Fibroblast of lung (primary cell): ENCODE results near the gene IGDCC3. TPM values are rescaled to one million over a fixed set of nuclear protein-coding genes. Genes with fewer than 3 reads are reported as not detected.

Source experiments
- DNase-seq, 2 donors: peaks; one replicate each; pipeline versions ENCODE4 v3.0.0 to v3.0.0-alpha.2; 2010; ENCODE audit warnings: low read depth in 2 of 2
- H2AFZ ChIP-seq: 2 replicates; pipeline ENCODE4 v1.5.1; 2012; ENCODE audit warnings: low read length, control low read depth, inconsistent platforms
- H3K27ac ChIP-seq: 2 replicates; pipeline ENCODE4 v1.5.1; 2011; ENCODE audit warnings: low read length, control low read depth; ENCODE audit not compliant: insufficient read depth
- H3K27me3 ChIP-seq: 2 replicates; pipeline ENCODE4 v1.5.1; 2011; ENCODE audit warnings: mild to moderate bottlenecking, low read length; ENCODE audit not compliant: control insufficient read depth, insufficient read depth
- H3K36me3 ChIP-seq: 2 replicates; pipeline ENCODE4 v1.5.1; 2011; ENCODE audit warnings: low read length; ENCODE audit not compliant: control insufficient read depth, insufficient read depth
- H3K4me1 ChIP-seq: 2 replicates; pipeline ENCODE4 v1.5.1; 2011; ENCODE audit warnings: low read length; ENCODE audit not compliant: control insufficient read depth, insufficient read depth; ENCODE audit errors: extremely low read depth
- H3K4me2 ChIP-seq: 2 replicates; pipeline ENCODE4 v1.5.1; 2011; ENCODE audit warnings: low read length, control low read depth; ENCODE audit not compliant: insufficient read depth; ENCODE audit errors: extremely low read depth
- H3K4me3 ChIP-seq, 4 experiments: fragments of 200-600 bp in 1 of 4; sonication (generic) in 1 of 4; replicated peaks in 1 of 4; 2 replicates each; pipeline ENCODE4 v1.5.1; 2011 to 2016; ENCODE audit warnings: low read length in 4 of 4, low read depth in 3 of 4, mild to moderate bottlenecking in 3 of 4, control low read depth in 2 of 4, inconsistent platforms in 1 of 4, mixed read lengths in 1 of 4; ENCODE audit not compliant: insufficient read depth in 1 of 4; ENCODE audit errors: control extremely low read depth in 1 of 4
- H3K79me2 ChIP-seq: 2 replicates; pipeline ENCODE4 v1.5.1; 2012; ENCODE audit warnings: mild to moderate bottlenecking, low read length, inconsistent platforms; ENCODE audit not compliant: control insufficient read depth, insufficient read depth
- H3K9ac ChIP-seq: 2 replicates; pipeline ENCODE4 v1.5.1; 2011; ENCODE audit warnings: mild to moderate bottlenecking, low read length, control low read depth; ENCODE audit not compliant: insufficient read depth
- H3K9me3 ChIP-seq: 2 replicates; pipeline ENCODE4 v1.5.1; 2012; ENCODE audit warnings: low read depth, low read length; ENCODE audit not compliant: control insufficient read depth, insufficient read depth
- H4K20me1 ChIP-seq: 2 replicates; pipeline ENCODE4 v1.5.1; 2011; ENCODE audit warnings: low read length; ENCODE audit not compliant: control insufficient read depth, insufficient read depth; ENCODE audit errors: extremely low read depth
- EZH2 ChIP-seq: IDR thresholded peaks from 2 replicates; pipeline ENCODE4 v1.5.1; 2012; ENCODE audit warnings: low read length, control low read depth, mild to moderate bottlenecking; ENCODE audit errors: missing control alignments
- polyA plus RNA-seq, 2 donors: library from polyadenylated mRNA; depleted of rRNA in 1 of 2; stranded (reverse) in 1 of 2; unstranded in 1 of 2; fragments of >200 nt; gene quantifications; 2 replicates each; pipeline ENCODE4 v1.2.1, GENCODE V29; 2011 to 2012; ENCODE audit warnings: missing spikeins in 1 of 2
- total RNA-seq: library from RNA; depleted of rRNA; stranded (reverse); fragments of >200 nt; gene quantifications from 2 replicates; pipeline ENCODE4 v1.2.1, GENCODE V29; 2014
- TF ChIP-seq, protein P1 (sequence below), 2 donors: IDR thresholded peaks in 1 of 2; conservative IDR thresholded peaks in 1 of 2; 1 replicate in 1 of 2; 2 replicates in 1 of 2; pipeline ENCODE4 v1.5.1; 2011 to 2012; ENCODE audit warnings: low read length in 2 of 2, control low read depth in 1 of 2, inconsistent platforms in 1 of 2, low read depth in 1 of 2, mild to moderate bottlenecking in 1 of 2

Gene IGDCC3
- total and polyA plus RNA-seq, 2 donors (not counting 1 experiment from before 2014, with no cell fraction given), result 0.15 TPM; not detected in 1

DNA sequence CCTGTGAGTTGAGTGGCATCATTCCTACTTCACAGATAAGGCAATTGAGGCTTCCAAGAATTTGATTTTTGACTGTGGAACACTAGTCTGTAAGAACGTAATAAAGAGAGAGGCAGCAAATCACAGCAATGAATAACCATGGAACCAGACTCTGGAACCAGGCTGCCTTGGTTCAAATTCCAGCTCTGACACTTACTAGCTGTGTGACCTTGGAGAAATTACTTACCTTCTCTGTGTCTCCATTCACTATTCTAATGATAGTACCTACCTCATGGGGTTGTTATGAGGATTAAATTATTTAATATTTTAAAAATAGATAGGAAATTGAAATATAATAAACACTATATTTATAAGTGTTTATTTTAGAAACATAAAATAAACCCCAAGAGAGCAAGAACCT is 12.6 kb upstream of the IGDCC3 start:
- H3K79me2 ChIP-seq, result no peaks in the 10 kb centered on the region
- H3K9ac ChIP-seq, result no peak overlapping the region
- H3K4me3 ChIP-seq, result no peak overlapping the region
- no peaks in the 10 kb centered on the region for H3K9me3 ChIP-seq
- peaks cover 13% of the 10 kb centered on the region for H3K27me3 ChIP-seq
- no peak overlapping the region for H3K27ac ChIP-seq
- DNase-seq, result no peak
- no peak for TF ChIP-seq EZH2
- TF ChIP-seq, protein P1, sequence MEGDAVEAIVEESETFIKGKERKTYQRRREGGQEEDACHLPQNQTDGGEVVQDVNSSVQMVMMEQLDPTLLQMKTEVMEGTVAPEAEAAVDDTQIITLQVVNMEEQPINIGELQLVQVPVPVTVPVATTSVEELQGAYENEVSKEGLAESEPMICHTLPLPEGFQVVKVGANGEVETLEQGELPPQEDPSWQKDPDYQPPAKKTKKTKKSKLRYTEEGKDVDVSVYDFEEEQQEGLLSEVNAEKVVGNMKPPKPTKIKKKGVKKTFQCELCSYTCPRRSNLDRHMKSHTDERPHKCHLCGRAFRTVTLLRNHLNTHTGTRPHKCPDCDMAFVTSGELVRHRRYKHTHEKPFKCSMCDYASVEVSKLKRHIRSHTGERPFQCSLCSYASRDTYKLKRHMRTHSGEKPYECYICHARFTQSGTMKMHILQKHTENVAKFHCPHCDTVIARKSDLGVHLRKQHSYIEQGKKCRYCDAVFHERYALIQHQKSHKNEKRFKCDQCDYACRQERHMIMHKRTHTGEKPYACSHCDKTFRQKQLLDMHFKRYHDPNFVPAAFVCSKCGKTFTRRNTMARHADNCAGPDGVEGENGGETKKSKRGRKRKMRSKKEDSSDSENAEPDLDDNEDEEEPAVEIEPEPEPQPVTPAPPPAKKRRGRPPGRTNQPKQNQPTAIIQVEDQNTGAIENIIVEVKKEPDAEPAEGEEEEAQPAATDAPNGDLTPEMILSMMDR (conservative IDR thresholded peaks at IDR 0.05 in 1 of 2, IDR thresholded peaks at IDR 0.05 in 1 of 2; ENCODE audit: low read depth in 1 of 2, low read length in 2 of 2), result no peak
- no peak overlapping the region for H2AFZ ChIP-seq
- H3K4me2 ChIP-seq, result no peak overlapping the region
- no peaks in the 10 kb centered on the region for H3K4me1 ChIP-seq
- H3K36me3 ChIP-seq, result no peaks in the 10 kb centered on the region
- H4K20me1 ChIP-seq, result no peaks in the 10 kb centered on the region

GRCh38 chr15:65389226-65389625 is 11.4 kb upstream of the IGDCC3 start:
- H3K27ac ChIP-seq, result no peak overlapping the region
- H3K4me3 ChIP-seq, result no peak overlapping the region
- H3K27me3 ChIP-seq, result peaks cover 4% of the 10 kb centered on the region
- peaks cover 3% of the 10 kb centered on the region for H3K4me1 ChIP-seq
- no peak overlapping the region for H2AFZ ChIP-seq
- no peak for DNase-seq
- no peak for TF ChIP-seq EZH2
- TF ChIP-seq, protein P1 (conservative IDR thresholded peaks at IDR 0.05 in 1 of 2, IDR thresholded peaks at IDR 0.05 in 1 of 2; ENCODE audit: low read depth in 1 of 2, low read length in 2 of 2), result no peak
- no peak overlapping the region for H3K9ac ChIP-seq
- H3K79me2 ChIP-seq, result no peaks in the 10 kb centered on the region
- H3K4me2 ChIP-seq, result no peak overlapping the region
- H3K9me3 ChIP-seq, result no peaks in the 10 kb centered on the region
- no peaks in the 10 kb centered on the region for H4K20me1 ChIP-seq
- H3K36me3 ChIP-seq, result no peaks in the 10 kb centered on the region

DNA sequence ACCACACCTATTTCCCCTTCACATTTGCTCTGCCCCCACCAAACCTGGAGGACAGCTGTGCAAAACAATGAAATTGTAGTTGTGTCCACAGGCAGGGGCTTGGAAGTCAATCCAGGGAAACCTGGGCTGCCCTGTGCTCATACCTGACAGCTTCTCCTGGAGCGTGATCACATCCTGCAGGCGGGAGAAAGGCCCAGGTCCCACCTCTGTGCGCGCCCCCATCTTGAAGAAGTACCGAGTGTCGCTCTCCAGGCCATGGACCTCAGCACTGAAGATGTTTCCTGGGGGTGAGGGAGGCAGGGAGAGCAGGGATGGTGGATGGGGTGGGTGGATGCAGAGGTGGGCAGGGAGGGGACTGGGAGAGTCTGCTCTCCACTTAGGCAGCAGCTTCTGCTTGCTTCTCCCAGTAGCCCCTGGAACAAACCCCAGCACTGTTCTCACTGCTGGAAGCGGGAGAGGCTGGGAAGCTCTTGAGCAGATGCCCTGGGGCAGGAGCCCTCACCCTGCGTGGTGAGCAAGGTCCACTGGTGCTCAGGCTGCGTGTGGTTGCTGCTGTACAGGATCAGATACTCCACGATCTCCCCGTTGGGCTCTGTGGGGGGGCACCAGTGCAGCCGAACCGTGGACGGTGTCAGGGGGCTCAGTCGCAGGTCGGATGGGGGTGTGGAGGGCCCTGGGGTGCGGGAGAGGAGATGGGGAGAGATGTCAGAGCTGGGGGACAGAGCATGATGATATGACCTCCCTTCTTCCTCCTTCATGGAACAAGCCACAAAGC is 10.7 kb upstream of the IGDCC3 start:
- H3K9me3 ChIP-seq, result no peaks in the 10 kb centered on the region
- peaks cover 11% of the 10 kb centered on the region for H3K27me3 ChIP-seq
- H3K9ac ChIP-seq, result no peak overlapping the region
- no peak overlapping the region for H3K27ac ChIP-seq
- H3K79me2 ChIP-seq, result no peaks in the 10 kb centered on the region
- H3K36me3 ChIP-seq, result no peaks in the 10 kb centered on the region
- H3K4me1 ChIP-seq, result peaks cover 3% of the 10 kb centered on the region
- no peaks in the 10 kb centered on the region for H4K20me1 ChIP-seq
- no peak overlapping the region for H2AFZ ChIP-seq
- no peak overlapping the region for H3K4me2 ChIP-seq
- no peak for TF ChIP-seq EZH2
- TF ChIP-seq, protein P1 (conservative IDR thresholded peaks at IDR 0.05 in 1 of 2, IDR thresholded peaks at IDR 0.05 in 1 of 2; ENCODE audit: low read depth in 1 of 2, low read length in 2 of 2), result no peak
- DNase-seq, result no peak
- no peak overlapping the region for H3K4me3 ChIP-seq
